Measurements from ENCODE around the gene RNF115. TPM values are rescaled to one million over a fixed set of nuclear protein-coding genes. Genes with fewer than 3 reads are reported as not detected.

RNF115 gene
- total RNA-seq, 2 donors from 2014 or later: 17.7 to 19.3 TPM

DNA sequence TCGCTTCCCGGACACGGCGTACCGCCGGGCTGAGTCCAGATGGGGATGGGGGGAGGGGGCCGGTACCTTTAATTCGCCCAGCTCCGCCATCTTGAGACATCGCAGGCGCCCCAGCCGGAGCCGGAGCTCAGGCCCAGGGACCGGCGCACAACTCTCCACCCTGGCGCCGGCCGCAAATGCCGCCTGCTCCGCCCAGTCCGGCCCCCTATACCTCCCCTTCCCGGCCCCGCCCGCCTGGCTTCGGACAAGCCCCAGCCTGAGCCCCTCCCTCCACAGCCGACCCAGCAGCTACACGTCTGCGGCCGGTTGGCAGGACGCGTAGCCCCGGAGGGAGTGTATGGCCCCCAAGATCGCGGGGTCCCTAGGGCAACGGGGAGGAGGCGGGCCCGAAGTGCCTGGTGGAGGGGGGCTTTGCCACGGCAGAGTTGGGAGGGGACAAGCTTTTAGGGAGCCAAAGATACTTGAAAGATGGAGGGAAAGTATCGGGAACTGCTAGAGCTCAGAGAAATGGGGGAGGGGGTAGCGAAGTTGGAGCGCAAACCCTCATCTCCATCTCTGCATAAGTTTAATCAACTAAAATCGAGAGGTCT lies 35.1 kb upstream of the RNF115 start, which contains the start of gene PIAS3:
PIAS3 (minus strand) TSS at position 181 of the 590 bp plus-strand sequence; CDS start at position 90, 91 bp downstream.
- Histone ChIP-seq H3K9ac (ENCODE audit: extremely low read depth, low read length, poor library complexity, severe bottlenecking) (peak within 1 kb of the TSS; percentile 52), H3K27me3 (ENCODE audit: control insufficient read depth, insufficient read depth, low read length, poor library complexity, severe bottlenecking) (no peaks in the 10 kb centered on the region), H3K27ac (ENCODE audit: low read depth, low read length) (peak within 1 kb of the TSS; percentile 76), H3K4me3 (ENCODE audit: low read length) (peak within 1 kb of the TSS; percentile 94), H3K36me3 (ENCODE audit: control insufficient read depth, insufficient read depth, low read length) (peaks cover 29% of the 10 kb centered on the region), H3K4me1 (ENCODE audit: control insufficient read depth, insufficient read depth, low read length) (peaks cover 5% of the 10 kb centered on the region), H3K9me3 (ENCODE audit: control insufficient read depth, low read length) (no peaks in the 10 kb centered on the region)
- peak; percentile 98 for DNase-seq
- Mint-ChIP-seq H3K27ac (peak within 1 kb of the TSS; percentile 92), H3K36me3 (ENCODE audit: low read depth) (peaks cover 27% of the 10 kb centered on the region), H3K4me3 (peak within 1 kb of the TSS; percentile 94), H3K27me3 (ENCODE audit: insufficient read depth) (peaks cover 8% of the 10 kb centered on the region), H3K9me3 (no peaks in the 10 kb centered on the region), H3K4me1 (peaks cover 6% of the 10 kb centered on the region)
- TF ChIP-seq, protein P1, sequence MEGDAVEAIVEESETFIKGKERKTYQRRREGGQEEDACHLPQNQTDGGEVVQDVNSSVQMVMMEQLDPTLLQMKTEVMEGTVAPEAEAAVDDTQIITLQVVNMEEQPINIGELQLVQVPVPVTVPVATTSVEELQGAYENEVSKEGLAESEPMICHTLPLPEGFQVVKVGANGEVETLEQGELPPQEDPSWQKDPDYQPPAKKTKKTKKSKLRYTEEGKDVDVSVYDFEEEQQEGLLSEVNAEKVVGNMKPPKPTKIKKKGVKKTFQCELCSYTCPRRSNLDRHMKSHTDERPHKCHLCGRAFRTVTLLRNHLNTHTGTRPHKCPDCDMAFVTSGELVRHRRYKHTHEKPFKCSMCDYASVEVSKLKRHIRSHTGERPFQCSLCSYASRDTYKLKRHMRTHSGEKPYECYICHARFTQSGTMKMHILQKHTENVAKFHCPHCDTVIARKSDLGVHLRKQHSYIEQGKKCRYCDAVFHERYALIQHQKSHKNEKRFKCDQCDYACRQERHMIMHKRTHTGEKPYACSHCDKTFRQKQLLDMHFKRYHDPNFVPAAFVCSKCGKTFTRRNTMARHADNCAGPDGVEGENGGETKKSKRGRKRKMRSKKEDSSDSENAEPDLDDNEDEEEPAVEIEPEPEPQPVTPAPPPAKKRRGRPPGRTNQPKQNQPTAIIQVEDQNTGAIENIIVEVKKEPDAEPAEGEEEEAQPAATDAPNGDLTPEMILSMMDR (conservative IDR thresholded peaks at IDR 0.05): no peak
- 0 to 3% methylated on average over 7 to 42 of the region's 42 CpGs for WGBS, 2 experiments (ENCODE audit: insufficient coverage in 1 of 2, insufficient read length in 1 of 2)

DNA sequence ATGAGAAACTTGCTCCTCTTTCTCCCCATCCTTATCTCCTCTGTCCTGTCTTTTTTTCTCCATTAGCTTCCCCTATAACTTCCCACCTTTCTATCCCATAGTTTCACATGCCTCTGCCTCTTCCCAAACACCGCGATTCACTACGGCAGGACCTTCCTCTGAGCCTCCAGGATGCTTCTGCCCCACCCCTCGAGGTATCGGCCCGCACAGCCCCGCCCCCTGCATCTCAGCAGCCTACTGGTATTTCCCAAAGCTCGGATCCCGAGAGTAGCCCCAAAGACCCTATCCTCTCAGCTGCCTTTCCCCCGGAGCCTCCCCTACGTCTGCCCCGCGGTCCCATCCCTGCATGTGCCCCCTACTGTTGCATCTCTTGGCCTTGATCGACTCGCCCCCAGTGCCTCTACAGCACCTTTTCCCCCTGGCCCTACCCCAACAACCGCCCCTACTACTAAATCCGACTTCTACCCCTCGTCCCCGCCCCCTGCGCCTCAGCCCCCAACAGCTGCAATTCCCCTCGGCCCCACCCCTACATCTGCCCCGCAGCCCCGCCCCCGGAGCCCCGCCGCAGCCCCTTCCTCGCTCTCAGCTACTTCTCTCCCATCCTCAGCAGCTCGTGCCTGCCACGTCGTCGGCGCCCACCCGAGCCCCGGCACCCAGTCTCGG lies 34.5 kb upstream of the RNF115 start:
- H3K4me3 Mint-ChIP-seq: peak overlapping the region; percentile 94
- H3K27me3 ChIP-seq (ENCODE audit: control insufficient read depth, insufficient read depth, low read length, poor library complexity, severe bottlenecking): no peaks in the 10 kb centered on the region
- TF ChIP-seq, protein P1 (conservative IDR thresholded peaks at IDR 0.05): no peak
- H3K4me1 ChIP-seq (ENCODE audit: control insufficient read depth, insufficient read depth, low read length): peaks cover 5% of the 10 kb centered on the region
- peak overlapping the region; percentile 94 for H3K4me3 ChIP-seq (ENCODE audit: low read length)
- no peaks in the 10 kb centered on the region for H3K9me3 Mint-ChIP-seq
- H3K36me3 ChIP-seq (ENCODE audit: control insufficient read depth, insufficient read depth, low read length): peaks cover 36% of the 10 kb centered on the region
- peak; percentile 94 for DNase-seq
- H3K27ac Mint-ChIP-seq: peak overlapping the region; percentile 87
- peaks cover 33% of the 10 kb centered on the region for H3K36me3 Mint-ChIP-seq (ENCODE audit: low read depth)
- H3K4me1 Mint-ChIP-seq: peaks cover 6% of the 10 kb centered on the region
- H3K9me3 ChIP-seq (ENCODE audit: control insufficient read depth, low read length): no peaks in the 10 kb centered on the region
- H3K9ac ChIP-seq (ENCODE audit: extremely low read depth, low read length, poor library complexity, severe bottlenecking): peak overlapping the region; percentile 30
- peaks cover 3% of the 10 kb centered on the region for H3K27me3 Mint-ChIP-seq (ENCODE audit: insufficient read depth)
- H3K27ac ChIP-seq (ENCODE audit: low read depth, low read length): peak overlapping the region; percentile 76
- WGBS, 2 experiments (ENCODE audit: insufficient coverage in 1 of 2, insufficient read length in 1 of 2): 0 to 1% methylated on average over 13 to 28 of the region's 35 CpGs

DNA sequence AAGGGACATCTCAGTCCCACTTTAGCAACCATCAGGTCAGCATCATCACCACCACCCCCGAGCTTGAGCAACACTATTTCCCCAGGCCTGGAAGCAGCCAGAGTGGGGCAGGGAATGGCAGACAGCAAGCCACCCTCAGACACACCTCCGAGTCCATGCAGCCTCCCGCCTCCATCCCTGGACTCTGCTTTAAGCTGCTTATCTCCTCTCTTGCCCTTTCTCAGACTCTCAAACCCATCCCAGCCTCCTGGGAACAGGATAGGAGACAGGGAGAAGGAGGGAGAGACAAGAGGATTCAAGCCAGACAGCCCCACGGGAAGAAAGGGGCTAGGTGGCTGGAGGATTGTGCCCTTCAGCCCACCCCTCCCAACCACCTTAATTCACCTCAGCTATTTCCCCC lies 33.3 kb upstream of the RNF115 start:
- Mint-ChIP-seq H3K4me3 (no peak overlapping the region), H3K36me3 (ENCODE audit: low read depth) (peaks cover 41% of the 10 kb centered on the region), H3K27ac (no peak overlapping the region), H3K9me3 (no peaks in the 10 kb centered on the region), H3K27me3 (ENCODE audit: insufficient read depth) (no peaks in the 10 kb centered on the region), H3K4me1 (peaks cover 6% of the 10 kb centered on the region)
- peaks cover 5% of the 10 kb centered on the region for H3K4me1 ChIP-seq (ENCODE audit: control insufficient read depth, insufficient read depth, low read length)
- H3K9me3 ChIP-seq (ENCODE audit: control insufficient read depth, low read length): no peaks in the 10 kb centered on the region
- 81 to 93% methylated on average over 2 to 4 of the region's 4 CpGs for WGBS, 2 experiments (ENCODE audit: insufficient coverage in 1 of 2, insufficient read length in 1 of 2)
- H3K4me3 ChIP-seq (ENCODE audit: low read length): peak overlapping the region; percentile 94
- no peak for DNase-seq
- H3K36me3 ChIP-seq (ENCODE audit: control insufficient read depth, insufficient read depth, low read length): peaks cover 46% of the 10 kb centered on the region
- H3K27ac ChIP-seq (ENCODE audit: low read depth, low read length): no peak overlapping the region
- no peaks in the 10 kb centered on the region for H3K27me3 ChIP-seq (ENCODE audit: control insufficient read depth, insufficient read depth, low read length, poor library complexity, severe bottlenecking)
- TF ChIP-seq, protein P1 (conservative IDR thresholded peaks at IDR 0.05): no peak
- H3K9ac ChIP-seq (ENCODE audit: extremely low read depth, low read length, poor library complexity, severe bottlenecking): no peak overlapping the region
